Activated CD4-positive, alpha-beta T cell treated with anti-CD3 and anti-CD28 coated beads, Interleukin-2, amount 50 U/mL, for 4 hours (primary cell): ENCODE measurements around the gene PHLDB1.
"Not testable (repeated sequence)": the region's sequence is repeated elsewhere in the genome, so short reads cannot be mapped to it uniquely, and the experiment has no call there.

ENCODE experiments used
- DNase-seq, 2 experiments: peaks; one replicate each; pipeline ENCODE4 v3.0.0-alpha.2; 2020

PHLDB1 gene

GRCh38 chr11:118606157-118606843, 1.1 kb upstream of the PHLDB1 start:
- DNase-seq, result no peak

DNA sequence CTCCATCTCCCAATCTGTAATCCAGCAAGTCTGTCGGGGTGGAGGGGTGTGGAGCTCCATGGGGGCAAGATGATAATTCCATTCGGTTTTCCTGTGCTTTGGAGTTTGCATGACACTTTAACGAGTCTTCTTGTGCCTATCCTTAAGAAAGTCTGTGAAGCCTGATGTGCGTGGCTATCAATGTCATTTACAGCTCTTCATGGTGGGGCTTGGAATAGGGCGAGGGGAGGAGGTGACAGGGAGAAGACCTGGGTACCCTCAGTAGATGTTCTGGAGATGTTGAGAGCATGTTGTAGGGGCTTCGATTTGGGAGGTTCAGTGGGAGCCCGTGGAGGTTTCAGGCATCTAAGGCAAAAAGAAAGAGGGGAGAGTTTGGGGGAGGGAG, 579 bp upstream of the PHLDB1 start:
- DNase-seq, result no peak

- DNase-seq, result peak; percentile 90 to 94
These were observed 1.2 kb downstream of the PHLDB1 start for GRCh38 chr11:118608360-118609227.

- peak; percentile 16 to 20 for DNase-seq
These were observed 2.2 kb downstream of the PHLDB1 start for GRCh38 chr11:118609380-118610224.

DNA sequence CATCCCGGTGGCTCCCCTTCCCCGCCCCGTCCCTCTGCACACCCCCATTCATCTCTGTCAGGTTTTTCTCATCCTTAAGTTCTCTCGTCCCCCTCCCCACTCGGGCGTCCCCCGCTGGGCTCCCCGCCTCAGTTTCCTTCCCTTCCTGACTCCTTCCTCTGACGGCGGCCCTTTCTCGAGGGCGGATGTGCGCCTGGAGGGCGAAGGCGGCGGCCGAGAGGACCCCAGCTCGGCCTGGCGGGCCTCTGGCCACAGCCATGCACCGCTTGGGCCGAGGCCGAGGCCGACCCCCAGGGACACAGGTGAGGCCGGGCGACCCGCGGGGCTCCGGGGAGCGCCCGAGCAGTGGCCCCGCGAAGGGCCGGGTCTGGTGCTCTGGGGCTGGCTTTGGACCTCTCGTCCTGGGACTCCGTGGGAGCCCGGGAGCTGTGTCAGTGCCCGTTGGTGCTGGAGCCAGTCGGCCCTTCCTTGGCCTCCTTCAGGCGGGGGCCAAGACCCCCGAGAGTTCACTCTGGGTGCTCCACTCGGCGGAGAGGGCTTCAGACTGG, 2.9 kb downstream of the PHLDB1 start:
- DNase-seq, result no peak

GRCh38 chr11:118610773-118611432, 3.5 kb downstream of the PHLDB1 start:
- peak; percentile 83 to 84 for DNase-seq

DNA sequence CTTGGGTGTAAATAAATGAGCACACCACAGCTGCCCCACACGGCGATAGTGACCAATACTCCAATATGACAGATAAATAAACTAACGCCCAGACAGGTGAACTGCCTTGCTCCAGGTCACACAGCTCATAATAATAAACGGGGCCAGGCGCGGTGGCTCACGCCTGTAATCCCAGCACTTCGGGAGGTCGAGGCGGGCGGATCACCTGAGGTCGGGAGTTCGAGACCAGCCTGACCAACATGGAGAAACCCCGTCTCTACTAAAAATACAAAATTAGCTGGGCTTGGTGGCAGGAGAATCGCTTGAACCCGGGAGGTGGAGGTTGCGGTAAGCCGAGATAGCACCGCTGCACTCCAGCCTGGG, 4.0 kb downstream of the PHLDB1 start:
- DNase-seq, result not testable (repeated sequence)

- no peak for DNase-seq
These were observed 5.0 kb downstream of the PHLDB1 start for GRCh38 chr11:118612378-118612777.

- no peak for DNase-seq
These were observed 7.1 kb downstream of the PHLDB1 start for GRCh38 chr11:118614511-118614910.

GRCh38 chr11:118615282-118615975, 8.0 kb downstream of the PHLDB1 start:
- no peak for DNase-seq

- DNase-seq, result no peak
These were observed 8.6 kb downstream of the PHLDB1 start for GRCh38 chr11:118615976-118616371.

- no peak for DNase-seq
These were observed 10.9 kb downstream of the PHLDB1 start for GRCh38 chr11:118618115-118618990.

DNA sequence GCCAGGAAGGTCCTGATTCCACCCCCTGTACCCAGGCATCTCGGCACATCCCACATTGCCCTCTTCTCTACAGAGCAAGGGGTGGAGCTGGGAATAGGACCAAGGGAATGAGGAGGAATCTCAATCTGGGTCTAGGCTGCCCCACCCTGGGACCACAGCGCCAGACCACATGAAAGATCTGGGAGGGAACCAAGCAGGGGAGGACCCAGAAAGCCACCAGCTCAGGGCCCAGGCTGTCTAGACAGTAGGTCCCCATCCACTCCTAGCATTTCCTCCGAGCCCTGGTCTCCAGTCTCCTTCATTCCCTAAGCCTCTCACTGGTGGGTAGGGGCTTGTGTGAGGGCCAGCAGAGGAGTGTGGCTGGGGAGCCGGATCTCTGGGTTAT, 11.6 kb downstream of the PHLDB1 start:
- no peak for DNase-seq

- no peak for DNase-seq
These were observed 12.2 kb downstream of the PHLDB1 start for GRCh38 chr11:118619444-118620197.

GRCh38 chr11:118620529-118621070, 13.2 kb downstream of the PHLDB1 start:
- DNase-seq, result no peak

DNA sequence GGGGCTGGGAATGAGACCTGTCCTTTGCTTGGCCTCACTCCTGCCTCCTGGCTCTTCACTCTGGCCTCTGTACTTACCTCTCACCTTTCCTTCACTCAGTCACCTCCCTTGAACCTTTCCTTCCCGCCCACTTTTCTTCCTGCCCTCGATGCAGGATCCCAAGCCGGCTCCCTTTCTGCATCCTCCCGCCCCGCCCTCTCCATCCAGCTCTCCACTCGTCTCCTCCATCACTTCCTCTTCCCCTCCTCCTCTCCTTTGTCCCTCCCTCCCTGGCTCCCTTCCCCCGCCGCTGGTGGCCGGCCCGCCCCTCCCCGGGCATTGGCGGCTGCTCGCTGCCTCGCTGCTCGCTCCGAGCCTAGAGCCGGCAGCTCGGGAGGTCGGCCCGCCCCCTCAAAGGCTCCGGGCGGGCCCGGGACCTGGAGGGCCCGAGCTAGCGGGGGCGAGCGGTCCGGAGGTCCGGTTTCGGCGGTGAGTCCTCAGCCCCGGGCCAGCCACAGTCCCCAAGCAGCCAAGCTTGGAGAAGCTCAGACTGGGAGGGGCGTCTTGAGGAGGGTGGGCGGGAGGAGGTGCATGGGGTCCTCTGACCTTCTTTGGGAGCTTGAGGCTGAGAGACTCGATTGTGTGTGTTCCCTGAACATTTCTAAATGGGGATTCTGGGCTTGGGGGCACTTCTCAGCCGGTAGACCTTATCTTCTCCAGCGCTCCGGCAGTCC, 13.8 kb downstream of the PHLDB1 start:
- DNase-seq, result no peak

DNA sequence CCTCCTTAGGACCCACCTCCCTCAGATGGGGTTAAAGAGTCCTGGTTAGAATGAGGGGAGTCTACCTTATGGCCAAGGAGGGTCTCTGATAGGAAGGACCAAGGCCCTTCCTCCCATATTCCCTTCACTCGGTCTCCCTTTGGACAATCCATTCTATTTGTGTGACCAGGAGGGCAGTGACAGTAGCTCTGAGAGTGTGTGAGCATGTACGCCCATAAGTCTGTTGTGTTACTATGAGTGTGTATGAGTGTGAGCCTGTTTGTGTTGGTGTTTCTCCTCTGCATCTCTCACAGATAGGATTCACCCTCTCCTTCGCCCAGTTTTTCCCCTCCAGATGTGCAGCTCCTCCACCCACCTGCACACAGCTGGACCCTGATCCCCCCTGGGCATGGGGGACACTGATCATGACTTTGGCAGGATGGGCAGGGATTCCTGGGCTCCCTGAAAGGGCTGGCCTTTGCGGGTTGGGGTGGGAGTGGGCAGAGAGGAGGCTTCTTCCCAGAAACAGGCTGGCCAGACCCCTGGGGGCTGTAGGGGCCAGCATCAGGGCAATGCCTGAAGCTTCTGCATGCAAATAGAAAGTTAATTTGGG, 14.5 kb downstream of the PHLDB1 start:
- no peak for DNase-seq

DNA sequence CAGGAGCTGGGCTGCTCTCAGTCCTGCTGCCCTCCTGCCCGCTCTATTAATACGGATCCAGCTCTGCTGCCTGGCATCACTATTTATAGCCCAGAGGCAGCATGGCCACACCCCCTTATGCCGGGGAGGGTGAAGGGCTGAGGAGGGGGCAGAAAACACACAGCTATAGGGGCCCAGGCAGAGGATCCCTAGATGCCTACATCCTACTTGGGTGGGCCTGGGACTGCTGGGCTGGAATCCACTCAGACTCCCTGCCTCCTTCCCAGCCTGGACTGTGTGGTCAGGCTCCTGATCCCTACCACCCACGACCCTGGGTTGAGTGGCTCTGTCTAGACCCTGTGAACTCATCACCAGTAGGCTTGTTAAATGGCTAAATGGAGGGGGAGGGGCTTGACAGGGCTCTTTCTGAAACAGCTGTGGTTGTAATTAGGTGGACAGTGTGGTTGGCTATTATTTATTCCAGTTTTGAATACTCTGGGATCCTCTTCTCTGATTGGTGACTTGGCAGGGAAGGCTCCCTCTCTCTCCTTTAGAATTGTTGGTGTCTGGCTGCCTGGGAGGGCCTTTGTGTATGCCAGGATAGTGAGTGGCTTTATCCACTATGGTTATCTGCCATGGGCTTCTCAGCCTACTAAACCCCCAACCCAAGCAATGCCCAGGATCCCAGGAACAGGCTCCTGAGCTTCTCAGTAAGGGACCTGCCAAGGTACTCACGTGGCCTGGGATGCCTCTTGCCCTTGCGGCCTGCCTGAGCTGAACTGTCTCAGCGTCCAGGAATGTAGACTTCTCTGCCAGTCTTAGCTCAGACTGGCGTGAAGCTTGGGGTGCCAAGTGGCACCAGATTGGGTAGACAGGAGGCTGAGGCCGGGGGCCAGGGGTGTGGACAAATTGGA, 15.2 kb downstream of the PHLDB1 start:
- no peak for DNase-seq
